HEK293 (cell line): Measurements from ENCODE around the gene CD82.

Experiments
- CTCF ChIA-PET: fragments of 350-600 bp; formaldehyde crosslinking; extraction: SDS; loops from one replicate; lab custom pipeline; 2021; ENCODE audit warnings: antibody characterized with exemption; lab: Yijun Ruan, JAX
- POLR2A ChIA-PET: fragments of 300-600 bp; formaldehyde crosslinking; extraction: SDS; loops from one replicate; lab custom pipeline; 2020; ENCODE audit warnings: antibody characterized with exemption, inconsistent platforms; lab: Yijun Ruan, JAX
- H3K27ac ChIP-seq: fragments of 200-500 bp; sonication (Bioruptor generic); 2 replicates; pipeline ENCODE4 v1.5.1; 2014; ENCODE audit warnings: low read depth, low read length, control low read depth, inconsistent platforms; ENCODE audit errors: extremely low read depth
- H3K36me3 ChIP-seq, 2 experiments: fragments of 200-500 bp in 1 of 2; sonication (Bioruptor generic) in 1 of 2; 1 replicate in 1 of 2; 2 replicates in 1 of 2; pipeline ENCODE4 v1.5.1; 2014 to 2017; ENCODE audit warnings: inconsistent platforms in 2 of 2, low read length in 2 of 2; ENCODE audit not compliant: control insufficient read depth in 2 of 2, insufficient read depth in 1 of 2
- H3K4me1 ChIP-seq: fragments of 200-500 bp; sonication (Bioruptor generic); 2 replicates; pipeline ENCODE4 v1.5.1; 2014; ENCODE audit warnings: mild to moderate bottlenecking, low read length, inconsistent platforms; ENCODE audit not compliant: control insufficient read depth, insufficient read depth
- H3K4me3 ChIP-seq: 2 replicates; pipeline ENCODE4 v1.5.1; 2011; ENCODE audit warnings: low read depth, mild to moderate bottlenecking, control low read depth, low read length, moderate library complexity
- H3K9me3 ChIP-seq: fragments of 200-500 bp; sonication (Bioruptor generic); 2 replicates; pipeline ENCODE4 v1.5.1; 2014; ENCODE audit warnings: low read depth, low read length, inconsistent platforms; ENCODE audit not compliant: control insufficient read depth, insufficient read depth
- BCL11A ChIP-seq: fragments of 450-650 bp; formaldehyde crosslinking; IDR thresholded peaks from 2 replicates; pipeline ENCODE4 v1.5.1; 2016; ENCODE audit warnings: low read depth, missing biosample characterization, missing genetic modification characterization
- REST ChIP-seq: fragments of 450-650 bp; formaldehyde crosslinking; IDR thresholded peaks from 2 replicates; pipeline ENCODE4 v1.5.1; 2016; ENCODE audit warnings: missing biosample characterization, missing genetic modification characterization
- SP2 ChIP-seq: fragments of 450-650 bp; formaldehyde crosslinking; IDR thresholded peaks from 2 replicates; pipeline ENCODE4 v1.5.1; 2016; ENCODE audit warnings: missing biosample characterization, missing genetic modification characterization
- ZIC2 ChIP-seq: fragments of 450-650 bp; formaldehyde crosslinking; IDR thresholded peaks from 2 replicates; pipeline ENCODE4 v1.5.1; 2016; ENCODE audit warnings: missing biosample characterization, missing genetic modification characterization
- ZNF19 ChIP-seq: fragments of 450-650 bp; formaldehyde crosslinking; IDR thresholded peaks from 2 replicates; pipeline ENCODE4; 2016; ENCODE audit warnings: missing biosample characterization, missing genetic modification characterization, low read depth
- ZNF221 ChIP-seq: fragments of 450-650 bp; formaldehyde crosslinking; IDR thresholded peaks from 2 replicates; pipeline ENCODE4 v1.5.1; 2017; ENCODE audit warnings: missing biosample characterization, missing genetic modification characterization, borderline replicate concordance
- ZNF280D ChIP-seq: fragments of 450-650 bp; formaldehyde crosslinking; IDR thresholded peaks from 2 replicates; pipeline ENCODE4 v1.5.1; 2016; ENCODE audit warnings: missing biosample characterization, missing genetic modification characterization
- ZNF555 ChIP-seq: fragments of 450-650 bp; formaldehyde crosslinking; conservative IDR thresholded peaks from 2 replicates; pipeline ENCODE4 v1.5.1; 2017; ENCODE audit warnings: missing biosample characterization, mild to moderate bottlenecking, missing genetic modification characterization, inconsistent platforms
- ZNF704 ChIP-seq: fragments of 450-650 bp; formaldehyde crosslinking; IDR thresholded peaks from 2 replicates; pipeline ENCODE4 v1.5.1; 2016; ENCODE audit warnings: missing biosample characterization, missing genetic modification characterization
- ZNF768 ChIP-seq: fragments of 450-650 bp; formaldehyde crosslinking; IDR thresholded peaks from 2 replicates; pipeline ENCODE4 v1.5.1; 2018; ENCODE audit warnings: missing biosample characterization, mild to moderate bottlenecking, missing genetic modification characterization
- ZSCAN30 ChIP-seq: fragments of 450-650 bp; IDR thresholded peaks from 2 replicates; pipeline ENCODE4 v1.5.1; 2018; ENCODE audit warnings: missing biosample characterization, mild to moderate bottlenecking, missing genetic modification characterization, moderate library complexity

Gene CD82

GRCh38 chr11:44577231-44577830 lies 11.9 kb downstream of the CD82 start:
- CTCF ChIA-PET = interaction anchor here (0.7 to 1.6 kb wide), 2 partner anchors 40 to 119 kb away, joined by 4 read pairs; no protein-coding TSS in a partner anchor

GRCh38 chr11:44578279-44578678 lies 12.8 kb downstream of the CD82 start:
- H3K36me3 ChIP-seq = no peaks in the 10 kb centered on the region
- no peak overlapping the region for H3K27ac ChIP-seq
- ChIA-PET CTCF (interaction anchor here (0.6 to 1.6 kb wide), 6 partner anchors 17 to 333 kb away, joined by 3 to 7 read pairs (median 3); no protein-coding TSS in a partner anchor), POLR2A (interaction anchor here (1.7 kb wide), 1 partner anchor 13 kb away, joined by 5 read pairs; the partner anchor contains the start of gene CD82)
- no peak overlapping the region for H3K4me3 ChIP-seq
- no peaks in the 10 kb centered on the region for H3K4me1 ChIP-seq
- TF ChIP-seq SP2 (tag by site-specific recombination) = no peak
- H3K9me3 ChIP-seq = no peaks in the 10 kb centered on the region

More at GRCh38 chr11:44577231-44577830, 11.9 kb downstream of the CD82 start:
- Histone ChIP-seq H3K27ac (no peak overlapping the region), H3K36me3 (no peaks in the 10 kb centered on the region), H3K4me3 (no peak overlapping the region), H3K4me1 (no peaks in the 10 kb centered on the region), H3K9me3 (no peaks in the 10 kb centered on the region)
- POLR2A ChIA-PET = interaction anchor here (1.7 kb wide), 1 partner anchor 12 kb away, joined by 5 read pairs; the partner anchor contains the start of gene CD82
- TF ChIP-seq ZNF704 (tag by site-specific recombination) = no peak
- no peak for TF ChIP-seq ZNF280D (tag by site-specific recombination)
- no peak for TF ChIP-seq ZNF768 (tag by site-specific recombination)
- no peak for TF ChIP-seq ZNF221 (tag by site-specific recombination)
- TF ChIP-seq ZNF555 (tag by site-specific recombination) = no peak
- TF ChIP-seq BCL11A (tag by site-specific recombination) = no peak

- H3K27ac ChIP-seq = no peak overlapping the region
Measured at GRCh38 chr11:44579302-44579761, 13.9 kb downstream of the CD82 start.

More at GRCh38 chr11:44579302-44579761, 13.9 kb downstream of the CD82 start:
- CTCF ChIA-PET = interaction anchor here (0.8 kb wide), 1 partner anchor 22 kb away, joined by 7 read pairs; no protein-coding TSS in a partner anchor
- no peaks in the 10 kb centered on the region for H3K4me1 ChIP-seq
- no peaks in the 10 kb centered on the region for H3K9me3 ChIP-seq
- H3K4me3 ChIP-seq = no peak overlapping the region
- POLR2A ChIA-PET = interaction anchor here (1.7 kb wide), 1 partner anchor 14 kb away, joined by 5 read pairs; the partner anchor contains the start of gene CD82
- no peaks in the 10 kb centered on the region for H3K36me3 ChIP-seq
- TF ChIP-seq ZSCAN30 (tag by site-specific recombination) = no peak
- TF ChIP-seq ZNF19 (tag by site-specific recombination) = no peak
- TF ChIP-seq REST (tag by site-specific recombination) = no peak
- TF ChIP-seq ZIC2 (tag by site-specific recombination) = peak; percentile 28
